ENCODE results near the gene CNGB1.

- no peak for TF ChIP-seq JUND (IDR thresholded peaks at IDR 0.05)
- TF ChIP-seq CTCF (IDR thresholded peaks at IDR 0.05): peak; percentile 95
- no peak for TF ChIP-seq TAF1 (IDR thresholded peaks at IDR 0.05; ENCODE audit: borderline replicate concordance, low read depth, low read length)
- no peak for TF ChIP-seq TEAD4 (IDR thresholded peaks at IDR 0.05; ENCODE audit: borderline replicate concordance, insufficient read depth)
- no peak for TF ChIP-seq POLR2AphosphoS5 (IDR thresholded peaks at IDR 0.05; ENCODE audit: low read depth, low read length)
Observed at GRCh38 chr16:57899771-57900661, 70.9 kb downstream of the CNGB1 start.

Data from SK-N-SH (cell line).